Small intestine (tissue), 7 donors: ENCODE data around the gene ZNF267. TPM values are rescaled to one million over a fixed set of nuclear protein-coding genes. Genes with fewer than 3 reads are reported as not detected.
A peak's percentile ranks its signal among the peaks of the same experiment; 100 is the strongest.

Experiments used
- DNase-seq, 2 donors: peaks; one replicate each; pipeline versions ENCODE4 v3.0.0 to v3.0.0-alpha.2; 2013
- FAIRE-seq: peaks from 2 replicates; lab custom pipeline; 2012; peaks lifted over from hg19 to GRCh38; lab: Jason Lieb, UNC
- H3K27ac ChIP-seq, 3 donors: one replicate each; pipeline ENCODE4 v1.5.1; 2013; ENCODE audit warnings: low read length in 2 of 3, mild to moderate bottlenecking in 2 of 3, control low read depth in 1 of 3, inconsistent platforms in 1 of 3, low read depth in 1 of 3, moderate library complexity in 1 of 3
- H3K27me3 ChIP-seq, 3 donors: one replicate each; pipeline ENCODE4 v1.6.1; 2013; ENCODE audit warnings: low read length in 3 of 3, inconsistent platforms in 1 of 3; ENCODE audit not compliant: control insufficient read depth in 3 of 3, insufficient read depth in 3 of 3
- H3K36me3 ChIP-seq, 3 donors: one replicate each; pipeline ENCODE4 v1.6.1; 2013; ENCODE audit warnings: low read length in 3 of 3, inconsistent platforms in 1 of 3, low read depth in 1 of 3, mild to moderate bottlenecking in 1 of 3, moderate library complexity in 1 of 3; ENCODE audit not compliant: control insufficient read depth in 3 of 3, insufficient read depth in 2 of 3
- H3K4me1 ChIP-seq, 3 donors: one replicate each; pipeline ENCODE4 v1.6.1; 2013; ENCODE audit warnings: low read length in 2 of 3, inconsistent platforms in 1 of 3, low read depth in 1 of 3, mild to moderate bottlenecking in 1 of 3, moderate library complexity in 1 of 3; ENCODE audit not compliant: control insufficient read depth in 3 of 3, insufficient read depth in 2 of 3
- H3K4me3 ChIP-seq, 3 donors: one replicate each; pipeline ENCODE4 v1.5.1; 2013; ENCODE audit warnings: low read length in 3 of 3, control low read depth in 1 of 3, inconsistent platforms in 1 of 3, low read depth in 1 of 3, mild to moderate bottlenecking in 1 of 3, moderate library complexity in 1 of 3
- H3K9me3 ChIP-seq, 2 donors: one replicate each; pipeline ENCODE4 v1.6.1; 2013; ENCODE audit warnings: low read depth in 1 of 2, low read length in 1 of 2; ENCODE audit not compliant: control insufficient read depth in 2 of 2, insufficient read depth in 1 of 2
- WGBS, 3 donors: extraction: QIAGEN DNeasy Blood & Tissue Kit; methylation state at CpG; one replicate each; pipeline ENCODE4 v1.1.7; 2013; 5-methylcytosine and 5-hydroxymethylcytosine counted together
- polyA plus RNA-seq, 4 donors: library from polyadenylated mRNA; stranded (reverse) in 3 of 4; unstranded in 1 of 4; fragments of 200-250 nt in 3 of 4; fragments of 120-200 nt in 1 of 4; gene quantifications; one replicate each; pipeline versions ENCODE4 v1.2.1 to v1.2.3, GENCODE V29; 2013
- donor health status: healthy with polysubstance abuse.
- donor health status: control.
- donor health status: control.
- donor health status: Bipolar disorder and iron deficiency.
- donor health status: healthy.

Gene ZNF267
- polyA plus RNA-seq, 4 donors, result 3.2 to 12.9 (median 5.1) TPM

- Histone ChIP-seq H3K36me3 (peaks cover 0 to 16% (median 3%) of the 10 kb centered on the region in 3 donors), H3K27me3 (no peaks in the 10 kb centered on the region), H3K9me3 (peaks cover 0 to 9% of the 10 kb centered on the region in 2 donors), H3K4me3 (peak overlapping the region in 2 of 3 donors; percentile 71 to 98), H3K4me1 (peaks cover 6 to 26% (median 16%) of the 10 kb centered on the region in 3 donors), H3K27ac (peak overlapping the region in 2 of 3 donors; percentile 47 to 69)
- DNase-seq (peak in 1 of 2 donors; percentile 20), FAIRE-seq (no peak)
- 23 to 41% (median 35%) methylated on average over 5 of the region's 5 CpGs for WGBS, 3 donors
Measured at GRCh38 chr16:31875112-31875803, 1.7 kb downstream of the ZNF267 start.

- H3K4me1 ChIP-seq, result peaks cover 6 to 26% (median 16%) of the 10 kb centered on the region in 3 donors
- H3K27ac ChIP-seq, result no peak overlapping the region
- 51 to 61% (median 57%) methylated on average over 4 of the region's 4 CpGs for WGBS, 3 donors
- DNase-seq (no peak), FAIRE-seq (no peak)
- peaks cover 0 to 16% (median 3%) of the 10 kb centered on the region in 3 donors for H3K36me3 ChIP-seq
- H3K27me3 ChIP-seq, result no peaks in the 10 kb centered on the region
- peaks cover 0 to 12% of the 10 kb centered on the region in 2 donors for H3K9me3 ChIP-seq
- H3K4me3 ChIP-seq, result no peak overlapping the region
Measured at GRCh38 chr16:31875928-31876547, 2.4 kb downstream of the ZNF267 start.

GRCh38 chr16:31876951-31877828, 3.6 kb downstream of the ZNF267 start:
- Histone ChIP-seq H3K27ac (peak overlapping the region; percentile 3 to 72 (median 53)), H3K4me3 (no peak overlapping the region), H3K4me1 (peaks cover 6 to 26% (median 16%) of the 10 kb centered on the region in 3 donors), H3K36me3 (peaks cover 0 to 21% (median 4%) of the 10 kb centered on the region in 3 donors), H3K27me3 (no peaks in the 10 kb centered on the region), H3K9me3 (peaks cover 0 to 17% of the 10 kb centered on the region in 2 donors)
- DNase-seq, result peak; percentile 43 to 56
- 6 to 26% (median 12%) methylated on average over 5 of the region's 5 CpGs for WGBS, 3 donors
- no peak for FAIRE-seq

GRCh38 chr16:31877876-31878642, 4.5 kb downstream of the ZNF267 start:
- FAIRE-seq, result no peak
- Histone ChIP-seq H3K4me1 (peaks cover 6 to 26% (median 16%) of the 10 kb centered on the region in 3 donors), H3K27ac (peak overlapping the region in 2 of 3 donors; percentile 28 to 82), H3K36me3 (peaks cover 0 to 21% (median 6%) of the 10 kb centered on the region in 3 donors), H3K4me3 (no peak overlapping the region), H3K27me3 (no peaks in the 10 kb centered on the region), H3K9me3 (peaks cover 0 to 19% of the 10 kb centered on the region in 2 donors)
- WGBS, 3 donors, result 72 to 83% (median 73%) methylated on average over 9 of the region's 9 CpGs
- no peak for DNase-seq

GRCh38 chr16:31879937-31880321, 6.3 kb downstream of the ZNF267 start:
- FAIRE-seq, result no peak

GRCh38 chr16:31880322-31880979, 6.8 kb downstream of the ZNF267 start:
- Histone ChIP-seq H3K9me3 (peaks cover 0 to 25% of the 10 kb centered on the region in 2 donors), H3K4me1 (peaks cover 4 to 18% (median 8%) of the 10 kb centered on the region in 3 donors), H3K36me3 (peaks cover 0 to 24% (median 13%) of the 10 kb centered on the region in 3 donors), H3K27ac (peak overlapping the region in 1 of 3 donors; percentile 76), H3K27me3 (no peaks in the 10 kb centered on the region), H3K4me3 (no peak overlapping the region)
- DNase-seq (peak in 1 of 2 donors; percentile 9), FAIRE-seq (no peak)
- WGBS, 3 donors, result 33 to 60% (median 57%) methylated on average over 3 of the region's 3 CpGs

More at GRCh38 chr16:31879937-31880321, 6.3 kb downstream of the ZNF267 start:
- DNase-seq, result no peak
- Histone ChIP-seq H3K9me3 (peaks cover 0 to 22% of the 10 kb centered on the region in 2 donors), H3K4me3 (no peak overlapping the region), H3K27ac (peak overlapping the region in 1 of 3 donors; percentile 76), H3K4me1 (peaks cover 6 to 23% (median 13%) of the 10 kb centered on the region in 3 donors), H3K27me3 (no peaks in the 10 kb centered on the region), H3K36me3 (peaks cover 0 to 23% (median 8%) of the 10 kb centered on the region in 3 donors)
- 29 to 50% (median 47%) methylated on average over 1 of the region's 1 CpG for WGBS, 3 donors

GRCh38 chr16:31886227-31886626, 12.6 kb downstream of the ZNF267 start:
- H3K27me3 ChIP-seq, result no peaks in the 10 kb centered on the region
- H3K36me3 ChIP-seq, result peaks cover 3 to 20% (median 13%) of the 10 kb centered on the region in 3 donors
- no peak for FAIRE-seq
- H3K4me3 ChIP-seq, result no peak overlapping the region
- 96 to 100% (median 97%) methylated on average over 4 of the region's 4 CpGs for WGBS, 3 donors
- peaks cover 2 to 21% of the 10 kb centered on the region in 2 donors for H3K9me3 ChIP-seq
- no peak for DNase-seq
- no peak overlapping the region for H3K27ac ChIP-seq
- H3K4me1 ChIP-seq, result no peaks in the 10 kb centered on the region
